EL (cell line): ENCODE data around the gene PSEN1.

ENCODE experiments used
- DNase-seq: peaks from one replicate; pipeline ENCODE4 v3.0.0-alpha.2; 2016

Gene PSEN1

DNA sequence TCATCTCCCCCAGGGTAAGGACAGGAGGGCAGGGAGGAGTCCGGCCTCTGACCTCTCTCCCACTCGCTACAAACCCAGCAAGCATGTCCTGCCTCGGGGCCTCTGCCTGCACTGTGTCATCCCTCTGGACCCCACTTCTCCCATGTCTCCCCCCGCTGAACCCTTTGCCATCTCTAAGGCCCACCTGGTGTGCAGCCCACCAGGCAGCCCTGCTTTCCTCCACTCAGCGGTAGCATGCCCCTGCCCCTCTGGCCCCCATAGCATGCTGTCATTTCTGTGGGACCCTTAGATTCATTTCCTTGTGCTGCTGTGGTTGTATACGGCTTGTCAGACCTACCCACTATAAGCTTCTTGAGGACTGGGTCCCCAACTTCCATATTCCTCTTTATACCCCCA lies 118.7 kb downstream of the PSEN1 start:
- no peak for DNase-seq

GRCh38 chr14:73255693-73256225 lies 119.5 kb downstream of the PSEN1 start:
- DNase-seq, result no peak

- no peak for DNase-seq
These were observed 121.8 kb downstream of the PSEN1 start for GRCh38 chr14:73258076-73258475.

- DNase-seq, result no peak
These were observed 122.7 kb downstream of the PSEN1 start for GRCh38 chr14:73258845-73259611.

DNA sequence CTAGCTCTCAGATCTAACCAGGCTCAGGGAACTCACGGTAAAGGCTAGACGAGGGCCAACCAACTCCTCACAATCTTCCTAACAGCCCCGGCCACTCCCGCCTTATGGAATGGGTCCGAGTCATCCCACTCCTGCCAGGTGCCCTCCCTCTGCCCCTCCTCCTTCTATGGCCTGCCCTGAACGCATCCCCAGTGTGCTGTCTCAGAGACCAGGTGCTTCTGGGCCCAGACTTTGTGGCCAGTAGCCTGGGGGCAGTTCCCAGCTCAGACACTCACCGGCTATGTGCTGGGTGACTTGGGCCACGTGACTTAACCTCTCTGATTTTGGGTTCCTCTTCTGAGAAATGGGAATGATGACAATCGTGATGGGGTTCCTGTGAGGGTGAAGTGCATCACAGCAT lies 123.5 kb downstream of the PSEN1 start:
- DNase-seq, result no peak

DNA sequence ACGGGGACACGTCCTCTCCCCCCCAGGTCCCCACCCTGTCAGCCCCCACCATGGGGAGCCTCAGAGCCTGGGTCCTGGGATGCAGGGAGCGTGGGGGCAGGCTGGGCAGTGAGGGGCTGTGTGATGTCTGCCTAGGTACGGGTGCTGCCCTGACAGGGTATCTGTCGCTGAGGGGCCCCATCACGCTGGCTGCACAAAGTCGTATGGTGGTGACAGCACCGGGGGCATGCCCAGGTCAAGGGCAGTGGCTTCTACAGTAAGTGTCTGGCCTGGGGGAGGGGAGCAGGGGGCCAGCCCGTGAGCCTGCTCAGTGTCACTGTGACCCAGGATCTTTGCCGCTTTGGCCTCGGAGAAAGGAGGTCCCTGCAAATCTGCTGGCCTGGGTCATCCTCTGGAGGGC lies 124.3 kb downstream of the PSEN1 start:
- no peak for DNase-seq

DNA sequence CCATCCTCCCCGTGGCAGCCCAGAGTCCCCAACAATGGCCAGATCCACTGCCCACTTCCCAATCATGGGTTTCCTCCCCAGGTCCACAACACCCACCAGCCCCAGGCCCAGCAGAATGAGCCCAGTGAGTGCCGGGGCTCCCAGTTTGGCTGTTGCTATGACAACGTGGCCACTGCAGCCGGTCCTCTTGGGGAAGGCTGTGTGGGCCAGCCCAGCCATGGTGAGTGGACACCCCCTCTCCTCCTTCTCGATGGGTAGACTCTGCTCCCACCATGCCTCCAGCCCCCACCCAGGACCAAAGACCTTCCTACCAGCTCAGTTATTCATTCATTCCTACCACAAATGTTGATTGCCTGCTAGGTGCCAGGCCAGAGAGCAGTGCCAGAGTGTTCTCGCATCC lies 124.8 kb downstream of the PSEN1 start:
- DNase-seq, result no peak

- DNase-seq, result no peak
These were observed 125.5 kb downstream of the PSEN1 start for GRCh38 chr14:73261520-73262426.

GRCh38 chr14:73262427-73263183 lies 126.3 kb downstream of the PSEN1 start:
- DNase-seq, result no peak

DNA sequence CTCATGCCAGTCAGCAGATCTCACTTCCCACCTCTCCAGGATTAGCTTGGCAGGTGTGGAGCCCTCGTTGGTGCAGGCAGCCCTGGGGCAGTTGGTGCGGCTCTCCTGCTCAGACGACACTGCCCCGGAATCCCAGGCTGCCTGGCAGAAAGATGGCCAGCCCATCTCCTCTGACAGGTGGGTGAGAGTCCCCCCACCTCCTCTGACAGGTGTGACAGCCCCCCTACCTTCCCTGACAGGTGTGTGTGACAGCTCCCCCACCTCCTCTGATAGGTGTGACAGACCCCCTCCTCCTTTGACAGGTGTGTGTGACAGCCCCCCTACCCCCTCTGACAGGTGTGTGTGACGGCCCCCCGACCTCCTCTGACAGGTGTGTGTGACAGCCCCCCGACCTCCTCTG lies 127.3 kb downstream of the PSEN1 start:
- no peak for DNase-seq

DNA sequence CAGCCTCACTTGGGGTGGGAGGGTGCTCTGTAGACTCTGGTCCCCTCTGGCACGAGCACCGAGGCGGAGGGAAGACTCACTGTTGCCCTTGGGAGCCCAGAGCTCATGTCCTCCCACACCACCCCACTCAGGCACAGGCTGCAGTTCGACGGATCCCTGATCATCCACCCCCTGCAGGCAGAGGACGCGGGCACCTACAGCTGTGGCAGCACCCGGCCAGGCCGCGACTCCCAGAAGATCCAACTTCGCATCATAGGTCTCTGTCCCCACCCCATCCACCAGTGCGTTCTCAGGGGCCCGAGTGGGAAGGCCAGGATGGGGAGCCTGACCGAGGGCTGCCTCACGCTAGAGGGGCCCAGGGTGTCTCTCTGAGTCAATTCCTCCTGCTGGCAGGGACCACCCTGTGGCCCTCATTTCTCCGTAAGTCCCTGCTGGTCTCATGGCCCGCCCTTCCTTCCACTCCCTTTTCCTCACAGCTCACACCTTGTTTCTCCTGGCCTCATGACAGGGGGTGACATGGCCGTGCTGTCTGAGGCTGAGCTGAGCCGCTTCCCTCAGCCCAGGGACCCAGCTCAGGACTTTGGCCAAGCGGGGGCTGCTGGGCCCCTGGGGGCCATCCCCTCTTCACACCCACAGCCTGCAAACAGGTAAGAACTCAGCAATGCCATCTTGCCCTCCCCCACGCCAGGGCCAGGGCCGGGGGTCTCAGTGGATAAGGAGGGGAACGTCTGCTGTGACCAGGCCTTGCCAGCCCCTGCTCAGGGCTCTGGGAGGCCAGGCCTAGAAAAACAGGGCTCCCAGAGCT lies 128.0 kb downstream of the PSEN1 start:
- DNase-seq, result no peak

- DNase-seq, result no peak
These were observed 128.8 kb downstream of the PSEN1 start for GRCh38 chr14:73264885-73265720.

DNA sequence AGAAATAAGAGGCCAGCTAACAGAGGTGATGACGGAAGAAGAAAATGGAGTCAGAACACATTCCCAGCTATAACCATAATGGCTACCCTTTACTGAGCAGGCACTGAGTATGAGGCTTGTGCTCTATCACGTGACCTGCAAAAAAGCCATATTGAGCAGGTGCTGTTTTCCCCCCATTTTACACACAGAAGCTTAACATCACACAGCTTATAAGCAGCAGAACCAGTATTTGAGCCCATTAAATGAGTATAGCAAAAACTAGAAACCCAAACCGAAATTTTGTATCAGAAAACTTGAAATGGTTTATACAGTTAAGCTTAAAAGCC lies 129.4 kb downstream of the PSEN1 start:
- no peak for DNase-seq

GRCh38 chr14:73266317-73266716 lies 130.0 kb downstream of the PSEN1 start:
- no peak for DNase-seq

DNA sequence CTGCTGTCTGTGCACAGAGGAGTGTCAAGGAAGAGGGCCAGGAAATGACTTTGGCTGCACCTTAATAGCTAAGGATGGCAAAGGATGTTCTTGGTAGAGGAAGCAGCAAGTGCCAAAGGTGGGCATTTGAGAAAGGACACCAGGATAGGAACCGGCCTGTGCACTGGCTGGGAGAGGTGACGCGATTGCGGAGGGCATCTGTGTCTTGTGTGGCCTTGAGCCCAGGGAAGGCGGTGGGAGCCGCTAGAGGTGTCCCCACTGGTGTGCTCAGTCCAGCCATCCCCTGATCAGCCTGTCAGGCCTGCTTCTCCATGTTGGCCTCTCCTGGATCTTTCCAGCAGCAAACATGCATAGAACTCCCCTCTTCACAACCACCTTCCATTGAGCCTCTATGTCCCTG lies 131.2 kb downstream of the PSEN1 start:
- DNase-seq, result no peak

- DNase-seq, result peak; percentile 39
These were observed 133.6 kb downstream of the PSEN1 start for GRCh38 chr14:73269729-73270531.

DNA sequence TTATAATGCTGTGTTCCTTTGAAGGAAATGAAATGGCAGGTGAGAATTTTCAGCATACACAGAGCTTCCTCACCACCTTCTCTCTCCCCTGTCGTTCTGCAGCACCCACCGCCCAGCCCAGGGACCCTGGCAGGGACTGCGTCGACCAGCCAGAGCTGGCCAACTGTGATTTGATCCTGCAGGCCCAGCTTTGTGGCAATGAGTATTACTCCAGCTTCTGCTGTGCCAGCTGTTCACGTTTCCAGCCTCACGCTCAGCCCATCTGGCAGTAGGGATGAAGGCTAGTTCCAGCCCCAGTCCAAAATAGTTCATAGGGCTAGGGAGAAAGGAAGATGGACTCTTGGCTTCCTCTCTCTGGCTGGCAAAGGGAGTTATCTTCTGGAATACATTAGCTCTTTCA lies 136.1 kb downstream of the PSEN1 start:
- no peak for DNase-seq
